Trophoblast cell (in vitro differentiated cells and primary cell): ENCODE data around the gene ITPR1.
"Not testable (repeated sequence)": the region's sequence is repeated elsewhere in the genome, so short reads cannot be mapped to it uniquely, and the experiment has no call there.

Experiments used
- DNase-seq, 2 donors: peaks; one replicate each; pipeline ENCODE4 v3.0.0-alpha.2; 2016
- H2AFZ ChIP-seq: 2 replicates; pipeline ENCODE4 v1.6.1; 2013; ENCODE audit warnings: low read length, moderate library complexity, mild to moderate bottlenecking; ENCODE audit not compliant: insufficient read depth, poor library complexity
- H2AK5ac ChIP-seq: 2 replicates; pipeline ENCODE4 v1.6.1; 2013; ENCODE audit warnings: mild to moderate bottlenecking, low read length
- H2BK120ac ChIP-seq: 2 replicates; pipeline ENCODE4 v1.6.1; 2013; ENCODE audit warnings: low read length, mild to moderate bottlenecking, moderate library complexity; ENCODE audit not compliant: insufficient read depth, poor library complexity
- H2BK12ac ChIP-seq: 2 replicates; pipeline ENCODE4 v1.6.1; 2013; ENCODE audit warnings: mild to moderate bottlenecking, low read length, moderate library complexity
- H2BK5ac ChIP-seq: 2 replicates; pipeline ENCODE4 v1.6.1; 2013; ENCODE audit warnings: low read length, low read depth, moderate library complexity, mild to moderate bottlenecking; ENCODE audit not compliant: poor library complexity
- H3K14ac ChIP-seq: 2 replicates; pipeline ENCODE4 v1.6.1; 2013; ENCODE audit warnings: mild to moderate bottlenecking, low read length
- H3K18ac ChIP-seq: 2 replicates; pipeline ENCODE4 v1.6.1; 2013; ENCODE audit warnings: mild to moderate bottlenecking, low read length
- H3K23ac ChIP-seq: 2 replicates; pipeline ENCODE4 v1.6.1; 2013; ENCODE audit warnings: low read length
- H3K27ac ChIP-seq: 2 replicates; pipeline ENCODE4 v1.5.1; 2013; ENCODE audit warnings: low read depth, mild to moderate bottlenecking, inconsistent platforms, low read length, moderate library complexity
- H3K27me3 ChIP-seq: 2 replicates; pipeline ENCODE4 v1.6.1; 2013; ENCODE audit warnings: inconsistent platforms, mild to moderate bottlenecking, low read length, moderate library complexity; ENCODE audit not compliant: insufficient read depth
- H3K36me3 ChIP-seq, 2 experiments: 1 replicate in 1 of 2; 2 replicates in 1 of 2; pipeline ENCODE4 v1.6.1; 2013; ENCODE audit warnings: low read length in 2 of 2, mild to moderate bottlenecking in 2 of 2, moderate library complexity in 1 of 2; ENCODE audit not compliant: insufficient read depth in 2 of 2, control insufficient read depth in 1 of 2
- H3K4ac ChIP-seq: 2 replicates; pipeline ENCODE4 v1.6.1; 2013; ENCODE audit warnings: low read depth, mild to moderate bottlenecking, low read length, moderate library complexity
- H3K4me1 ChIP-seq, 2 experiments: 1 replicate in 1 of 2; 2 replicates in 1 of 2; pipeline ENCODE4 v1.6.1; 2013; ENCODE audit warnings: low read length in 2 of 2, mild to moderate bottlenecking in 2 of 2, moderate library complexity in 1 of 2; ENCODE audit not compliant: insufficient read depth in 2 of 2, control insufficient read depth in 1 of 2
- H3K4me2 ChIP-seq: 2 replicates; pipeline ENCODE4 v1.6.1; 2013; ENCODE audit warnings: inconsistent platforms, mild to moderate bottlenecking, low read length, moderate library complexity
- H3K4me3 ChIP-seq: 2 replicates; pipeline ENCODE4 v1.5.1; 2013; ENCODE audit warnings: mild to moderate bottlenecking, low read depth, low read length, inconsistent platforms
- H3K79me1 ChIP-seq: one replicate; pipeline ENCODE4 v1.6.1; 2013; ENCODE audit warnings: low read length
- H3K79me2 ChIP-seq: 2 replicates; pipeline ENCODE4 v1.6.1; 2013; ENCODE audit warnings: low read length, mild to moderate bottlenecking; ENCODE audit not compliant: control insufficient read depth, insufficient read depth, poor library complexity
- H3K9ac ChIP-seq: 2 replicates; pipeline ENCODE4 v1.6.1; 2013; ENCODE audit warnings: mild to moderate bottlenecking, low read length
- H3K9me3 ChIP-seq: 2 replicates; pipeline ENCODE4 v1.6.1; 2013; ENCODE audit warnings: low read depth, mild to moderate bottlenecking, control low read depth, inconsistent platforms, low read length; ENCODE audit not compliant: insufficient read depth
- H4K12ac ChIP-seq: 2 replicates; pipeline ENCODE4 v1.6.1; 2013; ENCODE audit warnings: low read depth, mild to moderate bottlenecking, low read length, moderate library complexity
- H4K8ac ChIP-seq: 2 replicates; pipeline ENCODE4 v1.6.1; 2013; ENCODE audit warnings: low read depth, mild to moderate bottlenecking, low read length, moderate library complexity
- H4K91ac ChIP-seq: one replicate; pipeline ENCODE4 v1.6.1; 2013; ENCODE audit warnings: low read depth, mild to moderate bottlenecking, low read length, moderate library complexity
- WGBS: extraction: QIAGEN DNeasy Blood & Tissue Kit; methylation state at CpG from one replicate; pipeline ENCODE4 v1.1.7; 2013; ENCODE audit warnings: missing lambda C conversion rate; ENCODE audit not compliant: insufficient read length, insufficient coverage; ENCODE audit errors: extremely low coverage; 5-methylcytosine and 5-hydroxymethylcytosine counted together

Gene ITPR1

GRCh38 chr3:4590849-4591248 lies 97.7 kb downstream of the ITPR1 start:
- not testable (repeated sequence) for H3K4me2 ChIP-seq, H3K27me3 ChIP-seq, H3K36me3 ChIP-seq, H3K79me1 ChIP-seq, H4K91ac ChIP-seq, H2BK12ac ChIP-seq, H3K4ac ChIP-seq, H2AFZ ChIP-seq, H4K8ac ChIP-seq, DNase-seq, H3K4me3 ChIP-seq, H3K9ac ChIP-seq, H3K23ac ChIP-seq, H3K14ac ChIP-seq, H3K4me1 ChIP-seq, H3K79me2 ChIP-seq, H3K18ac ChIP-seq, H2BK5ac ChIP-seq, H2BK120ac ChIP-seq, H2AK5ac ChIP-seq, H3K9me3 ChIP-seq, H4K12ac ChIP-seq, H3K27ac ChIP-seq
- WGBS = no CpG with 5 or more reads among the region's 2 CpGs

DNA sequence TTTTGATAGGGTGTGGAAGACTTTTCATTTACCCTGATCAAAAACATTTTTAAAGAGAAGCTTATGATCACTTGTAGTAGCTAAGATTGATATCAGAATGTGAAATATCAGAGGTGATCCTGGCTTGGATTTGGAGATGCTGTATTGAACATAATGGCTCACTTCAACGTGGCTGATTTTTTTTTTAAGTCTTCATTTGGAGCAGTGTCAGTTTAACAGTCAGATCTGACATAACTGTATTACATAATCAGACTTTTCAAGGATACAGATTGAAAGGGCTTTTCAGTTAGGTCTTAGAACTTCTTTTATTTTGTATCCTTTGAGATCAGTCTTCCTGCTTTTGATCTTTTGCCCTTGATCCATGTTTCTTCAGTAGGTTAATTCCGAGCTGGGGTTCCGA lies 98.5 kb downstream of the ITPR1 start:
- no peaks in the 10 kb centered on the region for H3K9me3 ChIP-seq

DNA sequence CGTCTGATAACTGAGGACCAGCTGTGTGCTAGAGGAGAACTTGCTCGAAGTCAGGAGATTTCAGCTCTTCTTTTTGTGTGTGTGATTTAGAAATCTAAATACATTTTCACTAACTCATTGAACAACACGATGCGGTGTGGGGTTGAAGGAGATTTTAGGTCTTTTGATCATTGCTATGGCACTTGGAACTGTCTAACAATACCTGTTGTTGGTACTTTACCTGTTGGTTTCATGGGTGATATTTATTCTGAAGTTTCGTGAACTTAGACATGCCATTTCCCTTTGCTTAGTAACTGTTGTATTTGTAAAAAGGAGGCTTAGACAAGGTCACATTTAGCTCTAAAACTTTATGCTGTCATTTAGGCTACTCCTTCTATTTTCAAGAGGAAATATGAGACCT lies 99.9 kb downstream of the ITPR1 start:
- H3K18ac ChIP-seq = no peak overlapping the region
- no CpG with 5 or more reads among the region's 5 CpGs for WGBS

More for the DNA sequence above, 98.5 kb downstream of the ITPR1 start:
- H3K4me2 ChIP-seq = no peak overlapping the region
- H3K23ac ChIP-seq = no peak overlapping the region
- no peaks in the 10 kb centered on the region for H3K4me1 ChIP-seq
- H3K79me2 ChIP-seq = no peaks in the 10 kb centered on the region
- H3K9ac ChIP-seq = no peak overlapping the region
- H4K12ac ChIP-seq = no peak overlapping the region
- no peaks in the 10 kb centered on the region for H3K27me3 ChIP-seq
- WGBS = no CpG with 5 or more reads among the region's 3 CpGs
- H3K18ac ChIP-seq = no peak overlapping the region
- H2BK120ac ChIP-seq = no peak overlapping the region
- no peak overlapping the region for H2AK5ac ChIP-seq
- no peak overlapping the region for H4K91ac ChIP-seq
- H3K4me3 ChIP-seq = no peak overlapping the region
- no peak overlapping the region for H3K14ac ChIP-seq
- no peak overlapping the region for H3K4ac ChIP-seq
- H3K36me3 ChIP-seq = no peaks in the 10 kb centered on the region
- H2AFZ ChIP-seq = no peak overlapping the region
- no peak for DNase-seq
- H2BK5ac ChIP-seq = no peak overlapping the region
- H4K8ac ChIP-seq = no peak overlapping the region
- no peak overlapping the region for H3K27ac ChIP-seq
- H2BK12ac ChIP-seq = no peak overlapping the region
- no peaks in the 10 kb centered on the region for H3K79me1 ChIP-seq

DNA sequence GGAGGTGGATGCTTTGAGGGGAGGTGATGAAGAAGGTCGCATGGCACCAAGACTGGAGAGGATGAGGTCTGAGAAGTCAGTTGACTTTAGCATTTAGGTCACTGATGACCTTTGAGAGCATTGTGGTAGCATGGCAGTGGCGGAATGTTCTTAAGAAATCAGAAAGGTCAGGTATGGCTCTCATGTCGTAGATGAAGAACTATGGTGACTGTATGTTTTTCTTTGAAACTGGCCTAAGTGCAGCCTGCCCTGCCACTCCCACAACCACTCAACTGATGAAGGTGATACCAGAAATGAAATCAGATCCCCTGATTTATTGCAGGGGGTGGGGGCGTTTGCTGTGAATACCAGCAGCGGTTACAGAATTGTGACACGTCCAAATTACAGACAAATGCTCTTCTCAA lies 102.6 kb downstream of the ITPR1 start:
- Histone ChIP-seq H3K27me3 (no peaks in the 10 kb centered on the region), H2BK120ac (no peak overlapping the region)

More for the DNA sequence above, 99.9 kb downstream of the ITPR1 start:
- H3K23ac ChIP-seq = no peak overlapping the region
- H2BK5ac ChIP-seq = no peak overlapping the region
- H3K4me1 ChIP-seq = no peaks in the 10 kb centered on the region
- H4K12ac ChIP-seq = no peak overlapping the region
- H2BK12ac ChIP-seq = no peak overlapping the region
- no peaks in the 10 kb centered on the region for H3K79me1 ChIP-seq
- H3K79me2 ChIP-seq = no peaks in the 10 kb centered on the region
- no peaks in the 10 kb centered on the region for H3K36me3 ChIP-seq
- H3K4me3 ChIP-seq = no peak overlapping the region
- no peak for DNase-seq
- no peak overlapping the region for H3K27ac ChIP-seq
- H2AK5ac ChIP-seq = no peak overlapping the region
- H3K14ac ChIP-seq = no peak overlapping the region
- no peak overlapping the region for H3K4me2 ChIP-seq
- no peaks in the 10 kb centered on the region for H3K9me3 ChIP-seq
- no peak overlapping the region for H2BK120ac ChIP-seq
- H4K8ac ChIP-seq = no peak overlapping the region
- H3K4ac ChIP-seq = no peak overlapping the region
- H3K9ac ChIP-seq = no peak overlapping the region
- no peak overlapping the region for H2AFZ ChIP-seq
- H3K27me3 ChIP-seq = no peaks in the 10 kb centered on the region
- no peak overlapping the region for H4K91ac ChIP-seq

More for the DNA sequence above, 102.6 kb downstream of the ITPR1 start:
- Histone ChIP-seq H3K4me3 (no peak overlapping the region), H3K9me3 (no peaks in the 10 kb centered on the region), H3K14ac (no peak overlapping the region), H3K79me1 (no peaks in the 10 kb centered on the region), H2AK5ac (no peak overlapping the region), H3K27ac (no peak overlapping the region), H4K8ac (no peak overlapping the region), H2BK12ac (no peak overlapping the region), H3K4me1 (no peaks in the 10 kb centered on the region), H4K12ac (no peak overlapping the region), H3K79me2 (no peaks in the 10 kb centered on the region), H4K91ac (no peak overlapping the region), H3K23ac (no peak overlapping the region), H3K4me2 (no peak overlapping the region), H3K9ac (no peak overlapping the region), H3K36me3 (no peaks in the 10 kb centered on the region), H3K18ac (no peak overlapping the region), H2AFZ (no peak overlapping the region), H2BK5ac (no peak overlapping the region), H3K4ac (no peak overlapping the region)
- DNase-seq = no peak
- no CpG with 5 or more reads among the region's 6 CpGs for WGBS
